ENCODE measurements around the gene ELAVL1.

The ELAVL1 gene

DNA sequence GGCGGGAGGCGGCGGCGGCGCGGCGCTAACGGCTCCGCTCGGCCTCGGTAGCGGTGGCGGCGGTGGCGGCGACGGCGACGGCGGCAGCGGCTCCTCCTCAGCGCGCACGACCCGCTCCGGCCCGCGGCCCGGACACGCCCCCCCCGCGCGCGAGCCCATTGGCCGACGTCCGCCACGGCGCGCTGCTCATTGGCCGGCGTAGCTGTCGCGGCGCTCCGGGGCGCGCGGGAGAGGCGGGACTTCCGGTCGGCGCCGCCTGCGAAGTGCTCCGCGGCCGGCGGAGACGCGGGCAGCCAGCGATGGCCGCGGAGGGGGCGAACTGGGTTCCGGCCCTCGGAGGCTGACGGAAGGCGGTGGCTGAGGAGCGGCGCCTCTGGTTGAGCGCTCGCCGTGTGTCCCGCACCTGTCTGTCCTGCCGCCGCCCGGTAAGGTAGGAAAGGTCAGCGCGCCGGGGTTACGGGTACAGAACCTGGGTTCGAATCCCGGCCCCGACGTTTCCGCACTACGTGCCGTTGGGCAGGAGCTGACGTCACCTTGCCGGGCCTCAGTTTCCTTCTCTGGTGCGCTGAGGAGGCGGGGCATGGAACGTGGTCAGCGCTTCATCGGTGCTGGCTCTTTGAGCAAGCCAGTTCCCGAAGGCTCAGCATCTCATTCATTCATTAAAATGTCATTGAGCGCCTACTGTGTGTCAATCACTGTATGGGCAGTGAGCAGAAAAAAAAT is at the start of gene ELAVL1:
TSS of gene ELAVL1 (minus strand) at position 108 of the 723 bp plus-strand sequence. CDS start 13,826 bp downstream, outside the sequence.
- TF ChIP-seq CTCF (IDR thresholded peaks at IDR 0.05) = no peak

GRCh38 chr19:8054169-8054568 is 48.7 kb upstream of the ELAVL1 start:
- no peak for TF ChIP-seq CTCF (IDR thresholded peaks at IDR 0.05)

GRCh38 chr19:8052464-8052859 is 47.0 kb upstream of the ELAVL1 start, which contains the start of gene CCL25:
Gene CCL25, plus strand, starts transcription at chr19:8052760. Its CDS starts 290 bp downstream, at chr19:8053050.
- no peak for TF ChIP-seq CTCF (IDR thresholded peaks at IDR 0.05)

DNA sequence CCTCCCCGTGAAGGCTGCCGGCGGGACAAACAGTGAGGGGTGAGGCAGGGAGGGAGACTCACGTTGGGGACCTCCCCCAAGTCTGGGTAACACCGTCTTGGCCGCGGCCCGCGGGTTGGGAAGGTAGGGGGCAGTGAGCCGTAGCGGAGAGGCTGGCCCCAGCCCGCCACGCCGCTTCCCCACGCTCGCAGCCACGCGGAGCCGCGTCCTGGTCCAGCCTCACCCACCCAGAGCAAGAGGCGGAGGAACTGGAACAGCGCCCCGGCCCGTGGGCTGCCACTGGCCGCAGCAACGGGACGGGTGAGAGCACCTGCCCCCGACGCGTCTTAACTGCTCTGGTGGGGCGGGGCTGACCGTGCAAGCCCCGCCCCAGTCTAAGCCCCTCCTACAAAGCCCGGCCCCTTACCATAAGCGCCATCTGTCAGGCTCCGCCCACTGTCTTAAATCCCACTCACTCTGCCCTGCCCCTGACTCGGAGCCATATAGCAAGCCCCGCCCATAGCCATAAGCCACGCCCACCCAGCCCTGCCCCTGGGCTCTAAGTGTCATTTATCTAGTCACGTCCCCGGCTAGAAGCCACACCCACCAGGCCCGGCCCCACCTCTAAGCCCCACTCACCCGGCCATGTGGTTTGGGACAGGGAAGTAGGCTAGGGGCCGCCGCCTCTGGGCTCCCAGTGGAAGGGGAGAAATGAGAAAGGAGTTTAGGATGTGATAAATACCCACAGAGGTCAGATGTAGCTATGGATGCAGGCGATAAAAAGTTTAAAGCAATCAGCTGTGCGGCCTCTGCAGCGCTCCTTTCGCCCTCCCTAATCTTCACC is 45.0 kb upstream of the ELAVL1 start:
- TF ChIP-seq CTCF (IDR thresholded peaks at IDR 0.05) = no peak

GRCh38 chr19:8046569-8047165 is 41.2 kb upstream of the ELAVL1 start:
- no peak for TF ChIP-seq CTCF (IDR thresholded peaks at IDR 0.05)

DNA sequence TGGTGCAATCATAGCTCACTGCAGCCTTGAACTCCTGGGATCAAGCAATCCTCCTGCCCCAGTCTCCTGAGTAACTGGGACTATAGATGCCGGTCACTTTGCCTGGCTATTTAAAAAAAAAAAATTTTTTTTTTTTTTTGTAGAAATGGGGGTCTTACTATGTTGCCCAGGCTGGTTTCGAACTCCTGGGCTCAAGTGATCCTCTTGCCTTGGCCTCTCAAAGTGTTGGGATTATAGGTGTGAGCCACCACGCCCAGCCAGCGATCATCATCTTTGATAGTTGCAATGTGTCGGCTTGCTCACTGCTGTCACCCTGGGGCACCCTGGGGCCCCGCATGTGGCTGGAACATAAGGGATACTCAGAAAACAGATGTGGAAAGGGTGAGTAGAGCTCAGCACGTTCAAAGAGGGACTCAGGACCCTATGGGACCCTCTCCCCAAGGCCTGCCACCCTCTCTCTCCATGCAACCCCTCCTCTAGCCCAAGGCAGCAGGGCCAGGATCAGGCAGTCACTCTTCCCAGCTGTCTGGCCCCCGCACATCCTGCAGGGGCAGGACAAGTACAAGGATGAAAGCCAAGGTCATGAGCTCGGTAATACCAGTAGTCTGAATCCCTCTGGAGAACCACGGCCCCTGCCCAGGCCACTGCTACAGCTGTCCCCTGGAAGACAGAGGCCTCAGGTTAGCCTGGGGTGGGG is 40.6 kb upstream of the ELAVL1 start:
- TF ChIP-seq CTCF (IDR thresholded peaks at IDR 0.05) = no peak

DNA sequence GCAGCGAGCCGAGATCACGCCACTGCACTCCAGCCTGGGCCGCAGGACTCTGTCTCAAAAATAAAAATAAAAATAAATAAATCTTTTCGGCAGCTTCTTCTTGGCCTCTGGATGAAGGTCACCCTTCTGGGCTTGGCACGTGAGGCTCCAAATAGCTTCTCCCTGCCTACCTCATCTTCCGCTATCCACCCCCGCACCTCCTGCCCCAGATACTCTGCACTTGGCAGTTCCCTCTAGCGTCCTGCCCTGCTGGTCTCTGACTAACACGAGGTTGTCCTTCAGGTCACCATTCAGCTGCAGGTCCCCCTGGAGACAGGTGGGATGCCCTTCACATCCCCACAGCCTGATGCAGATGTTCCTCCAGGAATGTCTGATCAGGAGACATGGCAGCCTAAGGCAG is 38.6 kb upstream of the ELAVL1 start:
- TF ChIP-seq CTCF (IDR thresholded peaks at IDR 0.05) = no peak

Data from LNCAP (cell line).